Cardiac fibroblast (primary cell): ENCODE data around the gene FBLN5.

ENCODE experiments used
- DNase-seq, 2 donors: peaks; one replicate each; pipeline versions ENCODE4 v3.0.0 to v3.0.0-alpha.2; 2010; ENCODE audit warnings: low read depth in 2 of 2
- H3K4me3 ChIP-seq, 2 donors: replicated peaks in 1 of 2; 1 replicate in 1 of 2; 2 replicates in 1 of 2; pipeline ENCODE4 v1.5.1; 2011; ENCODE audit warnings: low read depth in 2 of 2, low read length in 2 of 2, mild to moderate bottlenecking in 2 of 2, moderate library complexity in 1 of 2
- CTCF ChIP-seq: IDR thresholded peaks from one replicate; pipeline ENCODE4 v1.5.1; 2011; ENCODE audit warnings: low read depth, mild to moderate bottlenecking, low read length, inconsistent platforms

Gene FBLN5

GRCh38 chr14:91827746-91828145 lies 119.7 kb downstream of the FBLN5 start:
- no peak for DNase-seq
- TF ChIP-seq CTCF, result no peak
- H3K4me3 ChIP-seq, result no peak overlapping the region
